Right lobe of liver (tissue), 6 donors: ENCODE results near the gene TYRO3. TPM values are rescaled to one million over a fixed set of nuclear protein-coding genes. Genes with fewer than 3 reads are reported as not detected.
A peak's percentile ranks its signal among the peaks of the same experiment; 100 is the strongest.
"Not testable (repeated sequence)": the region's sequence is repeated elsewhere in the genome, so short reads cannot be mapped to it uniquely, and the experiment has no call there.

Experiments used
- ATAC-seq, 4 donors: fragments of 200-7000 bp; cut with Tn5 transposase; one replicate each; pipeline ENCODE4 v1.9.1; 2020; ENCODE audit warnings: mild to moderate bottlenecking in 4 of 4, moderate library complexity in 4 of 4
- DNase-seq, 3 donors: peaks; one replicate each; pipeline ENCODE4 v3.0.0-alpha.2; 2020
- H3K27ac ChIP-seq, 3 donors: fragments of 200-600 bp; one replicate each; pipeline ENCODE4 v1.8.0; 2022
- H3K27me3 ChIP-seq, 2 donors: fragments of 200-600 bp; one replicate each; pipeline ENCODE4 v1.8.0; 2022
- H3K36me3 ChIP-seq, 4 donors: fragments of 200-600 bp; sonication (generic) in 1 of 4; one replicate each; pipeline versions ENCODE4 v1.5.1 to v1.8.0; 2017 to 2022; ENCODE audit warnings: control low read depth in 1 of 4
- H3K4me1 ChIP-seq, 4 donors: fragments of 200-600 bp; sonication (generic) in 1 of 4; one replicate each; pipeline versions ENCODE4 v1.5.1 to v1.8.0; 2017 to 2022; ENCODE audit warnings: control low read depth in 1 of 4
- H3K4me3 ChIP-seq, 3 donors: fragments of 200-600 bp; one replicate each; pipeline ENCODE4 v1.8.0; 2022
- H3K9me3 ChIP-seq, 4 donors: fragments of 200-600 bp; sonication (generic) in 1 of 4; one replicate each; pipeline versions ENCODE4 v1.5.1 to v1.8.0; 2017 to 2022; ENCODE audit warnings: control low read depth in 1 of 4
- CTCF ChIP-seq, 4 donors: fragments of 200-600 bp in 3 of 4; fragments of 450-650 bp in 1 of 4; IDR thresholded peaks; one replicate each; pipeline versions ENCODE4 v1.5.1 to v1.8.0; 2016 to 2022; ENCODE audit warnings: antibody characterized with exemption in 4 of 4, mild to moderate bottlenecking in 2 of 4
- POLR2A ChIP-seq: fragments of 450-650 bp; IDR thresholded peaks from one replicate; pipeline ENCODE4 v1.6.1; 2017; ENCODE audit warnings: antibody characterized with exemption, mild to moderate bottlenecking
- WGBS: methylation state at CpG from one replicate; pipeline ENCODE4 v1.1.6; 2018; ENCODE audit warnings: low coverage, low lambda C conversion rate; ENCODE audit not compliant: insufficient coverage; ENCODE audit errors: missing lambda C conversion rate; 5-methylcytosine and 5-hydroxymethylcytosine counted together
- intact Hi-C, 2 donors: fragments of 100-400 bp; cut with DNase I; formaldehyde crosslinking; loops; one replicate each; pipeline versions ENCODE4 v1.11.2 to v1.14.1; 2022
- total RNA-seq, 6 experiments: library from RNA; depleted of rRNA in 2 of 6; stranded (reverse); fragments of >200 nt in 2 of 6; fragmentation: NEBNext Ultra II Directional in 3 of 6; extraction: Animal tissue kit (Norgen Biotek cat#: 25700) in 3 of 6; gene quantifications; one replicate each; pipeline versions ENCODE4 v1.1.0 to v1.2.4, GENCODE V29; 2016 to 2023
- donor health status: DM: no; HTN: yes; CAD: no.
- donor health status: DM: no; HTN: no; CAD: no.
- donor health status: DM: no; HTN: no; CAD: no.
- donor health status: DM: no; HTN: yes; CAD: no.
- donor health status: DM: no; HTN: yes; CAD: no.

TYRO3 gene
- total RNA-seq, 6 experiments from 2014 or later: 1.1 to 2.9 (median 1.8) TPM

GRCh38 chr15:41584636-41585126, 25.7 kb downstream of the TYRO3 start:
- intact Hi-C loops: no loop called here
- Histone ChIP-seq H3K36me3 (no peaks in the 10 kb centered on the region), H3K27me3 (no peaks in the 10 kb centered on the region), H3K4me3 (peak overlapping the region in 1 of 3 donors; percentile 45), H3K9me3 (no peaks in the 10 kb centered on the region), H3K27ac (no peak overlapping the region), H3K4me1 (peaks cover 0 to 4% (median 0%) of the 10 kb centered on the region in 4 donors)
- DNase-seq: no peak
- no peak for TF ChIP-seq POLR2A
- no peak for TF ChIP-seq CTCF (IDR thresholded peaks at IDR 0.05)
- ATAC-seq: no peak
- WGBS: 79% methylated on average over 7 of the region's 7 CpGs

- intact Hi-C loops: no loop called here
- ATAC-seq (peak; percentile 88 to 93 (median 90)), DNase-seq (peak in 2 of 3 donors; percentile 58 to 60)
- Histone ChIP-seq H3K36me3 (no peaks in the 10 kb centered on the region), H3K9me3 (no peaks in the 10 kb centered on the region), H3K4me3 (peak overlapping the region; percentile 27 to 57 (median 45)), H3K27ac (no peak overlapping the region), H3K27me3 (no peaks in the 10 kb centered on the region), H3K4me1 (peaks cover 0 to 4% (median 0%) of the 10 kb centered on the region in 4 donors)
- WGBS: 12% methylated on average over 19 of the region's 78 CpGs
- TF ChIP-seq CTCF (IDR thresholded peaks at IDR 0.05) (peak; percentile 27 to 40 (median 34)), POLR2A (no peak)
These were observed 26.4 kb downstream of the TYRO3 start for GRCh38 chr15:41585127-41586047.

- H3K27me3 ChIP-seq, ATAC-seq, H3K4me3 ChIP-seq, H3K4me1 ChIP-seq, intact Hi-C loops, H3K36me3 ChIP-seq, DNase-seq, H3K27ac ChIP-seq, H3K9me3 ChIP-seq: not testable (repeated sequence)
- WGBS: 81% methylated on average over 8 of the region's 14 CpGs
These were observed 27.7 kb downstream of the TYRO3 start for GRCh38 chr15:41586531-41587282.

GRCh38 chr15:41589018-41589417, 30.0 kb downstream of the TYRO3 start:
- H3K4me1 ChIP-seq, H3K36me3 ChIP-seq, H3K4me3 ChIP-seq, DNase-seq, H3K27ac ChIP-seq, H3K9me3 ChIP-seq, H3K27me3 ChIP-seq, ATAC-seq, intact Hi-C loops: not testable (repeated sequence)
- 61% methylated on average over 3 of the region's 4 CpGs for WGBS

- WGBS: 68% methylated on average over 2 of the region's 2 CpGs
- H3K9me3 ChIP-seq, H3K4me1 ChIP-seq, ATAC-seq, H3K36me3 ChIP-seq, H3K27ac ChIP-seq, DNase-seq, H3K4me3 ChIP-seq, intact Hi-C loops, H3K27me3 ChIP-seq: not testable (repeated sequence)
These were observed 30.6 kb downstream of the TYRO3 start for GRCh38 chr15:41589571-41589970.

- DNase-seq, H3K27me3 ChIP-seq, ATAC-seq, H3K9me3 ChIP-seq, H3K36me3 ChIP-seq, intact Hi-C loops, H3K27ac ChIP-seq, H3K4me3 ChIP-seq, H3K4me1 ChIP-seq: not testable (repeated sequence)
- 56% methylated on average over 6 of the region's 6 CpGs for WGBS
These were observed 32.2 kb downstream of the TYRO3 start for GRCh38 chr15:41591217-41591616.

GRCh38 chr15:41592718-41593117, 33.7 kb downstream of the TYRO3 start:
- H3K4me3 ChIP-seq, H3K36me3 ChIP-seq, intact Hi-C loops, H3K9me3 ChIP-seq, H3K27ac ChIP-seq, ATAC-seq, H3K27me3 ChIP-seq, DNase-seq, H3K4me1 ChIP-seq: not testable (repeated sequence)
- WGBS: 90% methylated on average over 8 of the region's 8 CpGs
